GM23338 (cell line): Measurements from ENCODE around the gene NXPH4. TPM values are rescaled to one million over a fixed set of nuclear protein-coding genes. Genes with fewer than 3 reads are reported as not detected.

Experiments
- ATAC-seq: fragments of 200-7000 bp; cut with Tn5 transposase; 3 replicates; pipeline ENCODE4 v1.9.1; 2020
- DNase-seq: peaks from one replicate; pipeline ENCODE4 v3.0.0-alpha.2; 2015; ENCODE audit warnings: low spot score
- H2AFZ ChIP-seq: fragments of 200-600 bp; sonication (generic); 2 replicates; pipeline ENCODE4 v1.8.0; 2016; ENCODE audit warnings: antibody characterized with exemption, mild to moderate bottlenecking, moderate library complexity
- H3F3A ChIP-seq: fragments of 200-600 bp; sonication (generic); replicated peaks from 2 replicates; pipeline ENCODE4 v1.8.0; 2017; ENCODE audit warnings: antibody characterized with exemption, mixed run types, low read depth
- H3K27ac ChIP-seq: fragments of 200-600 bp; sonication (generic); 2 replicates; pipeline ENCODE4 v1.6.1; 2016; ENCODE audit warnings: low read depth
- H3K27me3 ChIP-seq: fragments of 200-600 bp; sonication (generic); 2 replicates; pipeline ENCODE4 v1.8.0; 2016; ENCODE audit warnings: mild to moderate bottlenecking, mixed run types, moderate library complexity; ENCODE audit not compliant: insufficient read depth
- H3K36me3 ChIP-seq: fragments of 200-600 bp; sonication (generic); 2 replicates; pipeline ENCODE4 v1.8.0; 2016; ENCODE audit warnings: mild to moderate bottlenecking; ENCODE audit not compliant: insufficient read depth
- H3K4me1 ChIP-seq: fragments of 200-600 bp; sonication (generic); 2 replicates; pipeline ENCODE4 v1.8.0; 2016; ENCODE audit warnings: mild to moderate bottlenecking, moderate library complexity; ENCODE audit not compliant: insufficient read depth
- H3K4me2 ChIP-seq: fragments of 200-600 bp; sonication (generic); 2 replicates; pipeline ENCODE4 v1.7.1; 2017; ENCODE audit warnings: mixed run types
- H3K4me3 ChIP-seq: fragments of 200-600 bp; sonication (generic); 2 replicates; pipeline ENCODE4 v1.6.1; 2016; ENCODE audit warnings: mixed run types
- H3K79me2 ChIP-seq: fragments of 200-600 bp; sonication (generic); replicated peaks from 2 replicates; pipeline ENCODE4 v1.8.0; 2017; ENCODE audit warnings: mild to moderate bottlenecking; ENCODE audit not compliant: insufficient read depth
- H3K9me2 ChIP-seq: fragments of 200-600 bp; sonication (generic); 2 replicates; pipeline ENCODE4 v1.8.0; 2017; ENCODE audit not compliant: insufficient read depth
- H4K20me1 ChIP-seq: fragments of 200-600 bp; sonication (generic); replicated peaks from 2 replicates; pipeline ENCODE4 v1.8.0; 2017; ENCODE audit warnings: mild to moderate bottlenecking; ENCODE audit not compliant: insufficient read depth
- H3K27ac Mint-ChIP-seq: 2 replicates; pipeline ENCODE4 v1.8.0; 2020; ENCODE audit warnings: inconsistent platforms, mild to moderate bottlenecking, moderate library complexity, mixed read lengths
- H3K27me3 Mint-ChIP-seq: 3 replicates; pipeline ENCODE4 v1.8.0; 2022; ENCODE audit warnings: low read depth, mild to moderate bottlenecking, moderate library complexity, mixed read lengths, inconsistent platforms; ENCODE audit not compliant: insufficient read depth, poor library complexity
- H3K36me3 Mint-ChIP-seq: 3 replicates; pipeline ENCODE4 v1.8.0; 2021; ENCODE audit warnings: low read depth, mild to moderate bottlenecking, inconsistent platforms, moderate library complexity, mixed read lengths
- H3K4me1 Mint-ChIP-seq: 3 replicates; pipeline ENCODE4 v1.8.0; 2020; ENCODE audit warnings: mild to moderate bottlenecking, inconsistent platforms, mixed read lengths
- H3K4me3 Mint-ChIP-seq: 3 replicates; pipeline ENCODE4 v1.8.0; 2021; ENCODE audit warnings: moderate library complexity, mild to moderate bottlenecking, inconsistent platforms, mixed read lengths
- H3K9me3 Mint-ChIP-seq: 3 replicates; pipeline ENCODE4 v1.8.0; 2020; ENCODE audit warnings: moderate library complexity, mild to moderate bottlenecking, inconsistent platforms, mixed read lengths
- CREB1 ChIP-seq: fragments of 250-450 bp; sonication (Bioruptor Pico); IDR thresholded peaks from 2 replicates; pipeline ENCODE4 v1.5.0; 2020; ENCODE audit warnings: low read depth, mild to moderate bottlenecking, moderate library complexity
- CTCF ChIP-seq, 2 experiments: fragments of 200-600 bp in 1 of 2; sonication (generic) in 1 of 2; conservative IDR thresholded peaks; 2 replicates each; pipeline versions ENCODE4 v1.5.1 to v1.6.1; 2016 to 2017; ENCODE audit warnings: antibody characterized with exemption in 2 of 2, low read depth in 2 of 2, mild to moderate bottlenecking in 2 of 2, moderate library complexity in 1 of 2
- ETS1 ChIP-seq: IDR thresholded peaks from 2 replicates; pipeline ENCODE4 v1.6.1; 2016; ENCODE audit warnings: antibody characterized with exemption
- EZH2 ChIP-seq: fragments of 200-600 bp; sonication (generic); IDR thresholded peaks from one replicate; pipeline ENCODE4 v1.8.0; 2017; ENCODE audit warnings: antibody characterized with exemption, mild to moderate bottlenecking, low read depth; ENCODE audit not compliant: unreplicated experiment
- EZH2phosphoT487 ChIP-seq: fragments of 200-600 bp; sonication (generic); IDR thresholded peaks from one replicate; pipeline ENCODE4 v1.8.1; 2018; ENCODE audit warnings: antibody characterized with exemption; ENCODE audit not compliant: unreplicated experiment
- JUNB ChIP-seq: IDR thresholded peaks from one replicate; pipeline ENCODE4 v1.6.1; 2016; ENCODE audit warnings: antibody characterized with exemption; ENCODE audit not compliant: unreplicated experiment
- NANOG ChIP-seq: IDR thresholded peaks from 2 replicates; pipeline ENCODE4 v1.6.1; 2016; ENCODE audit warnings: antibody characterized with exemption, borderline replicate concordance
- POLR2AphosphoS5 ChIP-seq: IDR thresholded peaks from 2 replicates; pipeline ENCODE4 v1.6.1; 2016; ENCODE audit warnings: antibody characterized with exemption, low read depth
- STAT1 ChIP-seq: IDR thresholded peaks from one replicate; pipeline ENCODE4 v1.6.1; 2016; ENCODE audit warnings: antibody characterized with exemption; ENCODE audit not compliant: unreplicated experiment
- ZNF114 ChIP-seq: fragments of 250-450 bp; sonication (Bioruptor Pico); IDR thresholded peaks from 2 replicates; pipeline ENCODE4 v1.5.0; 2020; ENCODE audit warnings: mild to moderate bottlenecking, moderate library complexity
- ZNF331 ChIP-seq: fragments of 250-450 bp; sonication (Bioruptor Pico); IDR thresholded peaks from 2 replicates; pipeline ENCODE4 v1.5.0; 2020; ENCODE audit warnings: low read depth, mild to moderate bottlenecking, moderate library complexity
- polyA plus RNA-seq: library from polyadenylated mRNA; unstranded; fragments of >200 nt; fragmentation: Nextera tagmentation; extraction: Ambion mirVana; gene quantifications from 2 replicates; pipeline ENCODE4 v1.2.1, GENCODE V29; 2016
- total RNA-seq: library from RNA; depleted of rRNA; stranded (reverse); fragments of >200 nt; shearing (Covaris generic); gene quantifications from 2 replicates; pipeline ENCODE4 v1.2.3, GENCODE V29; 2014

NXPH4 gene
- total and polyA plus RNA-seq, 2 experiments from 2014 or later: 0.89 to 1.5 TPM

DNA sequence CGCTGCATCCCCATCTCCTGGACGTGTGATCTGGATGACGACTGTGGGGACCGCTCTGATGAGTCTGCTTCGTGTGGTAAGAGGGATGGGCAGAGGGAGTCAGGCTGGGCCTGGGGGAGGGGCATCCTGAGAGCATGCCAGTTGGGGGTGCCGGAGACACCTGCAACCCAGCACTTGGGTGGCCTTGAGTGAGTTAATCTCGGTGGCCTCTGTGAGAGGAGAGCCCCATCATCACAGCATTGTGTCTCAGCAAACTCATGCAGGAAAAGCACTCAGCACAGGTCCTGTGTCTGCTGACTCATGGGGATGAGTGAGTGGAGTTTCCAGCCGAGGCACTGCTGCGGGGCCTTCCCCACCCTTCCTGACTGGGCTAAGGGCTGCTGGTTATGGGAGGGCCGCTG lies 49.6 kb upstream of the NXPH4 start (continued):
- TF ChIP-seq NANOG (no peak), STAT1 (no peak), EZH2 (no peak)

DNA sequence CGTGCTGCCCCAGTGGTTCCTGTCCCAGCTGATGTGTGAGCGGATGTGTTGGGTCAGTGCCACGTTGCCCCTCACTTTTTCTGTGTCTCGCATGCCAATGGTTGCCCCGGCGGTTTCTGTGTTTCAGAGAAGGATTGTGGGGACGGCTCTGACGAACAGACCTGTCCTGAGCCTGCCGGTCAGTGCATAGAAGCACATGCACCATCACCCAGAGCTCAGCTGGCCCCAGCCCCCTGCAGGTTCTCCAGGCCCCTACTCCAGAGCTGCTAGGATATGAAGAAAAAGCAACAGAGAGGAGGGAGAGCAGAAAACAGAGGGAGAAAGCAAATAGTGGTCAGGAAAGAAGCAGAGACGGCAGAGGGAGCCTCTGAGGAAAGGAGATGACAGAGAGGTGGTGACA lies 48.5 kb upstream of the NXPH4 start:
- no peak overlapping the region for H3K4me3 Mint-ChIP-seq
- peaks cover 88% of the 10 kb centered on the region for H3K36me3 Mint-ChIP-seq
- no peaks in the 10 kb centered on the region; the same call in 1 of the 3 replicates for H3K9me3 Mint-ChIP-seq
- Histone ChIP-seq H3K4me3 (no peak overlapping the region), H3F3A (peaks cover 7% of the 10 kb centered on the region; the same call in 1 of the 2 replicates), H2AFZ (no peak overlapping the region), H3K4me2 (no peak overlapping the region), H3K4me1 (no peaks in the 10 kb centered on the region), H4K20me1 (peaks cover 13% of the 10 kb centered on the region; the same call in 1 of the 2 replicates), H3K79me2 (no peaks in the 10 kb centered on the region), H3K27ac (no peak overlapping the region), H3K9me2 (no peaks in the 10 kb centered on the region), H3K27me3 (no peaks in the 10 kb centered on the region), H3K36me3 (peaks cover 32% of the 10 kb centered on the region)
- no peak overlapping the region for H3K27ac Mint-ChIP-seq
- H3K4me1 Mint-ChIP-seq: peaks cover 6% of the 10 kb centered on the region
- DNase-seq (no peak), ATAC-seq (no peak)
- TF ChIP-seq CREB1 (CRISPR knock-in tag) (no peak), CTCF (conservative IDR thresholded peaks at IDR 0.05; ENCODE audit: low read depth in 2 of 2) (no peak), ZNF331 (no peak), EZH2phosphoT487 (no peak), JUNB (no peak), EZH2 (no peak)
- peaks cover 16% of the 10 kb centered on the region for H3K27me3 Mint-ChIP-seq

GRCh38 chr12:57169046-57169795 lies 47.4 kb upstream of the NXPH4 start:
- peaks cover 17% of the 10 kb centered on the region for H3K27me3 Mint-ChIP-seq
- peaks cover 6% of the 10 kb centered on the region for H3K4me1 Mint-ChIP-seq
- Histone ChIP-seq H3K79me2 (no peaks in the 10 kb centered on the region), H2AFZ (no peak overlapping the region), H4K20me1 (peaks cover 13% of the 10 kb centered on the region; the same call in 1 of the 2 replicates), H3K9me2 (no peaks in the 10 kb centered on the region), H3F3A (peaks cover 11% of the 10 kb centered on the region; the same call in 1 of the 2 replicates), H3K36me3 (peaks cover 28% of the 10 kb centered on the region), H3K27ac (no peak overlapping the region), H3K4me3 (no peak overlapping the region), H3K4me2 (no peak overlapping the region), H3K27me3 (no peaks in the 10 kb centered on the region), H3K4me1 (no peaks in the 10 kb centered on the region)
- no peak overlapping the region for H3K27ac Mint-ChIP-seq
- H3K4me3 Mint-ChIP-seq: no peak overlapping the region
- no peaks in the 10 kb centered on the region; the same call in 1 of the 3 replicates for H3K9me3 Mint-ChIP-seq
- H3K36me3 Mint-ChIP-seq: peaks cover 89% of the 10 kb centered on the region
- no peak for ATAC-seq
- no peak for DNase-seq
- TF ChIP-seq NANOG (no peak), POLR2AphosphoS5 (no peak), ETS1 (no peak), EZH2 (no peak), ZNF114 (CRISPR knock-in tag) (no peak), EZH2phosphoT487 (no peak), ZNF331 (no peak), JUNB (no peak), CREB1 (CRISPR knock-in tag) (no peak), CTCF (conservative IDR thresholded peaks at IDR 0.05; ENCODE audit: low read depth in 2 of 2) (no peak)
